Mammary epithelial cell (primary cell): ENCODE data around the gene CNTNAP2.

Source experiments
- CTCF ChIP-seq, 2 donors: IDR thresholded peaks in 1 of 2; conservative IDR thresholded peaks in 1 of 2; 2 replicates each; pipeline ENCODE4 v1.5.1; 2011 to 2012; ENCODE audit warnings: inconsistent platforms in 2 of 2, low read length in 2 of 2, mild to moderate bottlenecking in 2 of 2, control low read depth in 1 of 2, low read depth in 1 of 2; ENCODE audit not compliant: insufficient read depth in 1 of 2; ENCODE audit errors: extremely low read depth in 1 of 2
- EZH2 ChIP-seq: IDR thresholded peaks from 2 replicates; pipeline ENCODE4 v1.6.1; 2012; ENCODE audit warnings: low read length, inconsistent platforms, borderline replicate concordance

GRCh38 chr7:146115851-146116520 is 615 bp upstream of the CNTNAP2 start:
- TF ChIP-seq CTCF (conservative IDR thresholded peaks at IDR 0.05 in 1 of 2, IDR thresholded peaks at IDR 0.05 in 1 of 2; ENCODE audit: extremely low read depth in 1 of 2, insufficient read depth in 1 of 2, low read depth in 1 of 2, low read length in 2 of 2) (no peak), EZH2 (no peak)
